K562 (cell line): Measurements from ENCODE around the gene SCARB2. TPM values are rescaled to one million over a fixed set of nuclear protein-coding genes. Genes with fewer than 3 reads are reported as not detected.

Source experiments
- HMG20B ChIP-seq: fragments of 250-450 bp; sonication (Bioruptor Pico); IDR thresholded peaks from 2 replicates; pipeline ENCODE4 v1.5.0; 2021; ENCODE audit warnings: mild to moderate bottlenecking
- NRF1 ChIP-seq, 2 experiments: fragments of 450-650 bp; IDR thresholded peaks in 1 of 2; conservative IDR thresholded peaks in 1 of 2; 2 replicates each; pipeline ENCODE4 v1.6.1; 2014; ENCODE audit warnings: mild to moderate bottlenecking in 2 of 2
- TCF3 ChIP-seq: sonication (generic); formaldehyde crosslinking; IDR thresholded peaks from 2 replicates; pipeline ENCODE4 v1.4.0; 2020; ENCODE audit warnings: mild to moderate bottlenecking, missing genetic modification reagents
- YY1 ChIP-seq, 3 experiments: IDR thresholded peaks; 2 replicates each; pipeline ENCODE4 v1.6.1; 2011; ENCODE audit warnings: low read length in 2 of 3, mild to moderate bottlenecking in 2 of 3, moderate library complexity in 2 of 3, borderline replicate concordance in 1 of 3, control low read depth in 1 of 3, low read depth in 1 of 3; ENCODE audit not compliant: insufficient read depth in 3 of 3, insufficient replicate concordance in 2 of 3, control insufficient read depth in 1 of 3, insufficient read length in 1 of 3; ENCODE audit errors: extremely low read depth in 1 of 3
- ZBTB7A ChIP-seq: IDR thresholded peaks from 2 replicates; pipeline ENCODE4 v1.6.1; 2011; ENCODE audit warnings: low read depth, mild to moderate bottlenecking, low read length, moderate library complexity, borderline replicate concordance; ENCODE audit not compliant: control insufficient read depth
- ZNF408 ChIP-seq: fragments of 250-450 bp; sonication (Bioruptor Pico); IDR thresholded peaks from 2 replicates; pipeline ENCODE4 v1.4.0; 2020; ENCODE audit warnings: low read depth, mild to moderate bottlenecking, moderate library complexity
- polyA plus RNA-seq, 8 experiments: library from polyadenylated mRNA; depleted of rRNA in 4 of 8; stranded (reverse) in 5 of 8; unstranded in 3 of 8; fragments of >200 nt; fragmentation: Nextera tagmentation in 2 of 8; fragmentation: Illumina TruSeq in 1 of 8; extraction: Ambion mirVana in 2 of 8; extraction: Trizol in 1 of 8; gene quantifications; 2 replicates each; pipeline versions ENCODE4 v1.2.1 to v1.2.3, GENCODE V29; 2011 to 2014; ENCODE audit warnings: inconsistent platforms in 1 of 8, missing spikeins in 1 of 8
- total RNA-seq, 7 experiments: library from RNA; depleted of rRNA in 6 of 7; stranded (reverse); fragments of >200 nt in 6 of 7; fragmentation: Illumina TruSeq in 2 of 7; extraction: Trizol in 2 of 7; gene quantifications; 2 replicates each; pipeline versions ENCODE4 v1.2.1 to v1.2.3, GENCODE V29; 2011 to 2021; ENCODE audit warnings: low replicate concordance in 1 of 7
- TF ChIP-seq, protein P1 (sequence below): sonication (generic); formaldehyde crosslinking; IDR thresholded peaks from 2 replicates; pipeline ENCODE4 v1.8.0; 2022; ENCODE audit warnings: mild to moderate bottlenecking, missing genetic modification reagents, borderline replicate concordance
- TF ChIP-seq, protein P2 (sequence below), 2 experiments: fragments of 450-650 bp; formaldehyde crosslinking in 1 of 2; IDR thresholded peaks; 2 replicates each; pipeline versions ENCODE4 v1.4.0 to v1.6.1; 2014 to 2020; ENCODE audit warnings: mild to moderate bottlenecking in 2 of 2, borderline replicate concordance in 1 of 2, low read depth in 1 of 2
- TF ChIP-seq, protein P3 (sequence below): fragments of 250-450 bp; sonication (Bioruptor Pico); IDR thresholded peaks from 2 replicates; pipeline ENCODE4 v1.4.0; 2020; ENCODE audit warnings: mild to moderate bottlenecking, moderate library complexity
- TF ChIP-seq, protein P4 (sequence below): sonication (generic); formaldehyde crosslinking; IDR thresholded peaks from 2 replicates; pipeline ENCODE4 v1.8.1; 2023; ENCODE audit warnings: mild to moderate bottlenecking, missing genetic modification reagents

Gene SCARB2
- total and polyA plus RNA-seq, 9 of the 15 experiments (the other 6 are each of a cell fraction or from before 2014, with no cell fraction given) = 6.1 to 25.8 (median 17.8) TPM

DNA sequence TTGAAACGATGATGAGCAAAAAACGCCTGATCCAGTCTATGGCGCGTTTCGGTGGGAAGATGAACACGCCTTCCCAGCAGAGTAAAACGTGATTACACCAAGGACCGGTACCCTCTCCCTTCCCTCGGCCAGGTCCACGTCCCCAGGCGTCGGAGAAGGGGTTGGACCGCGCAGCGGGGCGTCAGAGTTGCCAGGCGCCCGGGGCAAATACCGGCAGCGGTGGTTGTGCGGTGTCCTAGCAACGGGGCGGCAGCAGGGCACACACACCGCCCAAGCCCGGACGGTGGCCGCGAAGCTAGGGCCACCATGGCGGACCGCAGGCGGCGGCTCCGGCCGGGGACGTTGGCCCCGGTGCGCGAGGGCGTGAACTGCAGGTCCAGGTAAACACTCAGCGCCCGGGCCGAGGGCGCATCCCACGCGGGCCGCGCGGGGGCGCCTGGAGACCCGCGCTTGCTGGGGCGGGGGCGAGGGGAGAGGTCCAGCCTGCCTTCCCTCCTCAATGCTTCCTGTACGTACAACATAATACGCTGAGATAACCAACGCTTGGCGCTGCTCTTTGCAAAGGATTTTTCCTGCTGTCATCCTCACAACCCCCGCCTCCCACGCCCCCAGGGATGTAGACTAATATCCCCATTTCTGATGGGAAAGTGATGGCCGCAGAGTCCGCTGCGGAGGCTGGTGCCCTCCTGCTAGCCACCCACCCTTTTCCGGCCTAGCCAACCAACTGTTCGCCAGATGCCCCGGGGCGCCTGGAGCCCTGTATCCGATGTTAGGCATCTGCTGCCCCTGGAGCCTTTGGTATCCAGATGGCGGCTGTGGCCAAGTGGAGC is 38.0 kb upstream of the SCARB2 start, which contains the start of gene FAM47E (continued):
- TF ChIP-seq, protein P1, sequence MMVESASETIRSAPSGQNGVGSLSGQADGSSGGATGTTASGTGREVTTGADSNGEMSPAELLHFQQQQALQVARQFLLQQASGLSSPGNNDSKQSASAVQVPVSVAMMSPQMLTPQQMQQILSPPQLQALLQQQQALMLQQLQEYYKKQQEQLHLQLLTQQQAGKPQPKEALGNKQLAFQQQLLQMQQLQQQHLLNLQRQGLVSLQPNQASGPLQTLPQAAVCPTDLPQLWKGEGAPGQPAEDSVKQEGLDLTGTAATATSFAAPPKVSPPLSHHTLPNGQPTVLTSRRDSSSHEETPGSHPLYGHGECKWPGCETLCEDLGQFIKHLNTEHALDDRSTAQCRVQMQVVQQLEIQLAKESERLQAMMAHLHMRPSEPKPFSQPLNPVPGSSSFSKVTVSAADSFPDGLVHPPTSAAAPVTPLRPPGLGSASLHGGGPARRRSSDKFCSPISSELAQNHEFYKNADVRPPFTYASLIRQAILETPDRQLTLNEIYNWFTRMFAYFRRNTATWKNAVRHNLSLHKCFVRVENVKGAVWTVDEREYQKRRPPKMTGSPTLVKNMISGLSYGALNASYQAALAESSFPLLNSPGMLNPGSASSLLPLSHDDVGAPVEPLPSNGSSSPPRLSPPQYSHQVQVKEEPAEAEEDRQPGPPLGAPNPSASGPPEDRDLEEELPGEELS (CRISPR knock-in tag) = no peak
- no peak for TF ChIP-seq HMG20B (CRISPR knock-in tag)
- TF ChIP-seq, protein P2, sequence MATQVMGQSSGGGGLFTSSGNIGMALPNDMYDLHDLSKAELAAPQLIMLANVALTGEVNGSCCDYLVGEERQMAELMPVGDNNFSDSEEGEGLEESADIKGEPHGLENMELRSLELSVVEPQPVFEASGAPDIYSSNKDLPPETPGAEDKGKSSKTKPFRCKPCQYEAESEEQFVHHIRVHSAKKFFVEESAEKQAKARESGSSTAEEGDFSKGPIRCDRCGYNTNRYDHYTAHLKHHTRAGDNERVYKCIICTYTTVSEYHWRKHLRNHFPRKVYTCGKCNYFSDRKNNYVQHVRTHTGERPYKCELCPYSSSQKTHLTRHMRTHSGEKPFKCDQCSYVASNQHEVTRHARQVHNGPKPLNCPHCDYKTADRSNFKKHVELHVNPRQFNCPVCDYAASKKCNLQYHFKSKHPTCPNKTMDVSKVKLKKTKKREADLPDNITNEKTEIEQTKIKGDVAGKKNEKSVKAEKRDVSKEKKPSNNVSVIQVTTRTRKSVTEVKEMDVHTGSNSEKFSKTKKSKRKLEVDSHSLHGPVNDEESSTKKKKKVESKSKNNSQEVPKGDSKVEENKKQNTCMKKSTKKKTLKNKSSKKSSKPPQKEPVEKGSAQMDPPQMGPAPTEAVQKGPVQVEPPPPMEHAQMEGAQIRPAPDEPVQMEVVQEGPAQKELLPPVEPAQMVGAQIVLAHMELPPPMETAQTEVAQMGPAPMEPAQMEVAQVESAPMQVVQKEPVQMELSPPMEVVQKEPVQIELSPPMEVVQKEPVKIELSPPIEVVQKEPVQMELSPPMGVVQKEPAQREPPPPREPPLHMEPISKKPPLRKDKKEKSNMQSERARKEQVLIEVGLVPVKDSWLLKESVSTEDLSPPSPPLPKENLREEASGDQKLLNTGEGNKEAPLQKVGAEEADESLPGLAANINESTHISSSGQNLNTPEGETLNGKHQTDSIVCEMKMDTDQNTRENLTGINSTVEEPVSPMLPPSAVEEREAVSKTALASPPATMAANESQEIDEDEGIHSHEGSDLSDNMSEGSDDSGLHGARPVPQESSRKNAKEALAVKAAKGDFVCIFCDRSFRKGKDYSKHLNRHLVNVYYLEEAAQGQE (IDR thresholded peaks at IDR 0.05; ENCODE audit: borderline replicate concordance) = peak; percentile 30; the same call in 1 of the 2 replicates
- TF ChIP-seq, protein P2 (CRISPR knock-in tag; IDR thresholded peaks at IDR 0.05; ENCODE audit: low read depth) = no peak
- TF ChIP-seq, protein P3, sequence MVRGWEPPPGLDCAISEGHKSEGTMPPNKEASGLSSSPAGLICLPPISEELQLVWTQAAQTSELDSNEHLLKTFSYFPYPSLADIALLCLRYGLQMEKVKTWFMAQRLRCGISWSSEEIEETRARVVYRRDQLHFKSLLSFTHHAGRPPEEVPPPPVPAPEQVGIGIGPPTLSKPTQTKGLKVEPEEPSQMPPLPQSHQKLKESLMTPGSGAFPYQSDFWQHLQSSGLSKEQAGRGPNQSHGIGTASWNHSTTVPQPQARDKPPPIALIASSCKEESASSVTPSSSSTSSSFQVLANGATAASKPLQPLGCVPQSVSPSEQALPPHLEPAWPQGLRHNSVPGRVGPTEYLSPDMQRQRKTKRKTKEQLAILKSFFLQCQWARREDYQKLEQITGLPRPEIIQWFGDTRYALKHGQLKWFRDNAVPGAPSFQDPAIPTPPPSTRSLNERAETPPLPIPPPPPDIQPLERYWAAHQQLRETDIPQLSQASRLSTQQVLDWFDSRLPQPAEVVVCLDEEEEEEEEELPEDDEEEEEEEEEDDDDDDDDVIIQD (CRISPR knock-in tag) = no peak
- TF ChIP-seq TCF3 (CRISPR knock-in tag) = no peak
- TF ChIP-seq NRF1 (conservative IDR thresholded peaks at IDR 0.05 in 1 of 2, IDR thresholded peaks at IDR 0.05 in 1 of 2) = 0 out of 4 replicates have a peak, but pooled peaks of 1 of the 2 experiments have one; percentile 18
- TF ChIP-seq ZNF408 (CRISPR knock-in tag) = no peak
- TF ChIP-seq ZBTB7A = peak; percentile 44; the same call in 1 of the 2 replicates
- TF ChIP-seq YY1 (IDR thresholded peaks at IDR 0.05; ENCODE audit: borderline replicate concordance in 1 of 3, control insufficient read depth in 1 of 3, extremely low read depth in 1 of 3, insufficient read depth in 3 of 3, insufficient read length in 1 of 3, insufficient replicate concordance in 2 of 3, low read depth in 1 of 3, low read length in 2 of 3) = peak in 1 of 3 experiments; percentile 36
- TF ChIP-seq, protein P4, sequence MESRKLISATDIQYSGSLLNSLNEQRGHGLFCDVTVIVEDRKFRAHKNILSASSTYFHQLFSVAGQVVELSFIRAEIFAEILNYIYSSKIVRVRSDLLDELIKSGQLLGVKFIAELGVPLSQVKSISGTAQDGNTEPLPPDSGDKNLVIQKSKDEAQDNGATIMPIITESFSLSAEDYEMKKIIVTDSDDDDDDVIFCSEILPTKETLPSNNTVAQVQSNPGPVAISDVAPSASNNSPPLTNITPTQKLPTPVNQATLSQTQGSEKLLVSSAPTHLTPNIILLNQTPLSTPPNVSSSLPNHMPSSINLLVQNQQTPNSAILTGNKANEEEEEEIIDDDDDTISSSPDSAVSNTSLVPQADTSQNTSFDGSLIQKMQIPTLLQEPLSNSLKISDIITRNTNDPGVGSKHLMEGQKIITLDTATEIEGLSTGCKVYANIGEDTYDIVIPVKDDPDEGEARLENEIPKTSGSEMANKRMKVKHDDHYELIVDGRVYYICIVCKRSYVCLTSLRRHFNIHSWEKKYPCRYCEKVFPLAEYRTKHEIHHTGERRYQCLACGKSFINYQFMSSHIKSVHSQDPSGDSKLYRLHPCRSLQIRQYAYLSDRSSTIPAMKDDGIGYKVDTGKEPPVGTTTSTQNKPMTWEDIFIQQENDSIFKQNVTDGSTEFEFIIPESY (CRISPR knock-in tag) = peak; percentile 60; the same call in 1 of the 2 replicates
